ENCODE measurements around the gene POGLUT2.

The POGLUT2 gene

GRCh38 chr13:102763741-102764140 lies 35.0 kb downstream of the POGLUT2 start:
- DNase-seq = no peak

- DNase-seq = no peak
Observed at GRCh38 chr13:102761071-102761470, 37.7 kb downstream of the POGLUT2 start.

- DNase-seq = no peak
Observed at GRCh38 chr13:102758842-102759241, 39.9 kb downstream of the POGLUT2 start.

GRCh38 chr13:102757006-102757405 lies 41.8 kb downstream of the POGLUT2 start:
- DNase-seq = no peak

GRCh38 chr13:102751886-102752285 lies 46.9 kb downstream of the POGLUT2 start:
- no peak for DNase-seq

GRCh38 chr13:102742506-102742905 lies 56.3 kb downstream of the POGLUT2 start:
- DNase-seq = no peak

GRCh38 chr13:102742101-102742500 lies 56.7 kb downstream of the POGLUT2 start:
- DNase-seq = no peak

Data from activated gamma-delta T cell treated with Interleukin-2 at 50 U/mL for 16 hours (primary cell).